ENCODE results near the gene FAM83G. TPM values are rescaled to one million over a fixed set of nuclear protein-coding genes. Genes with fewer than 3 reads are reported as not detected.

FAM83G gene
- total and polyA plus RNA-seq, 4 donors: 2.2 to 11.9 (median 7.5) TPM

DNA sequence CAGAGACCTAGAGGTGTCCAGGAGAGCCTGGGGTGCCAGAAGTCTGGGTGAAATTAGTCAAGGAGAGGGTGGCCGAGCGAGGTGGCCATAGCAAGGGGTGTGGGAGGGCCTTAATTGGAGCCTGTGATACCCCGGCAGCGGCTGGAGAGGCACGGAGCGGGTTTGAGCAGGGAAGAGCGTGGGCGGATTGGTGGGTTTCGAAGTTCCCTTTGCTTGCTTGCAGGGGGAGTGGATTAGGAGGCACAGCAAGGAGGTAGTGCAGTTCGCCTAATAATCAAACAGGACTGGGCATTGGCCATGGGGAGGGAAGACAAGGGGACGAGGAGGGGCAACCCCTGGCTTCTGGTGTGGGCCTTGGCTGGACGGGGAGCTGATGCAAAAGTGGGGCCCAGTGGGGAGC, 5.4 kb upstream of the FAM83G start:
- H3K36me3 ChIP-seq (ENCODE audit: control insufficient read depth in 4 of 4, insufficient read depth in 4 of 4, low read length in 4 of 4): no peaks in the 10 kb centered on the region
- no peak overlapping the region for H3K27ac ChIP-seq (ENCODE audit: low read depth in 1 of 2, low read length in 1 of 2)
- H3K9ac ChIP-seq (ENCODE audit: insufficient read depth in 1 of 2, low read length in 2 of 2): no peak overlapping the region
- no peak for DNase-seq
- H3K4me1 ChIP-seq (ENCODE audit: control insufficient read depth in 5 of 5, insufficient read depth in 5 of 5, low read length in 5 of 5): peaks cover 0 to under 1% (median 0%) of the 10 kb centered on the region in 5 donors
- H3K9me3 ChIP-seq (ENCODE audit: control insufficient read depth in 4 of 4, insufficient read depth in 3 of 4, low read length in 3 of 4): no peaks in the 10 kb centered on the region
- no peak overlapping the region for H3K4me3 ChIP-seq
- TF ChIP-seq, protein P1, sequence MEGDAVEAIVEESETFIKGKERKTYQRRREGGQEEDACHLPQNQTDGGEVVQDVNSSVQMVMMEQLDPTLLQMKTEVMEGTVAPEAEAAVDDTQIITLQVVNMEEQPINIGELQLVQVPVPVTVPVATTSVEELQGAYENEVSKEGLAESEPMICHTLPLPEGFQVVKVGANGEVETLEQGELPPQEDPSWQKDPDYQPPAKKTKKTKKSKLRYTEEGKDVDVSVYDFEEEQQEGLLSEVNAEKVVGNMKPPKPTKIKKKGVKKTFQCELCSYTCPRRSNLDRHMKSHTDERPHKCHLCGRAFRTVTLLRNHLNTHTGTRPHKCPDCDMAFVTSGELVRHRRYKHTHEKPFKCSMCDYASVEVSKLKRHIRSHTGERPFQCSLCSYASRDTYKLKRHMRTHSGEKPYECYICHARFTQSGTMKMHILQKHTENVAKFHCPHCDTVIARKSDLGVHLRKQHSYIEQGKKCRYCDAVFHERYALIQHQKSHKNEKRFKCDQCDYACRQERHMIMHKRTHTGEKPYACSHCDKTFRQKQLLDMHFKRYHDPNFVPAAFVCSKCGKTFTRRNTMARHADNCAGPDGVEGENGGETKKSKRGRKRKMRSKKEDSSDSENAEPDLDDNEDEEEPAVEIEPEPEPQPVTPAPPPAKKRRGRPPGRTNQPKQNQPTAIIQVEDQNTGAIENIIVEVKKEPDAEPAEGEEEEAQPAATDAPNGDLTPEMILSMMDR (IDR thresholded peaks at IDR 0.05; ENCODE audit: control extremely low read depth, extremely low read depth): no peak
- H3K27me3 ChIP-seq (ENCODE audit: control insufficient read depth in 3 of 3, insufficient read depth in 3 of 3, low read length in 2 of 3): peaks cover 0 to 3% (median 0%) of the 10 kb centered on the region in 3 donors
- WGBS, 2 donors: 95 to 97% methylated on average over 12 of the region's 12 CpGs
- no peak for ATAC-seq (ENCODE audit: insufficient read depth, low FRiP score)

- Histone ChIP-seq H3K4me3 (no peak overlapping the region), H3K27ac (ENCODE audit: low read depth in 1 of 2, low read length in 1 of 2) (no peak overlapping the region), H3K9me3 (ENCODE audit: control insufficient read depth in 4 of 4, insufficient read depth in 3 of 4, low read length in 3 of 4) (no peaks in the 10 kb centered on the region), H3K36me3 (ENCODE audit: control insufficient read depth in 4 of 4, insufficient read depth in 4 of 4, low read length in 4 of 4) (no peaks in the 10 kb centered on the region), H3K27me3 (ENCODE audit: control insufficient read depth in 3 of 3, insufficient read depth in 3 of 3, low read length in 2 of 3) (peaks cover 0 to 3% (median 0%) of the 10 kb centered on the region in 3 donors), H3K4me1 (ENCODE audit: control insufficient read depth in 5 of 5, insufficient read depth in 5 of 5, low read length in 5 of 5) (peaks cover 0 to 7% (median 0%) of the 10 kb centered on the region in 5 donors), H3K9ac (ENCODE audit: insufficient read depth in 1 of 2, low read length in 2 of 2) (no peak overlapping the region)
- no peak for DNase-seq
- no peak for ATAC-seq (ENCODE audit: insufficient read depth, low FRiP score)
- TF ChIP-seq, protein P1 (IDR thresholded peaks at IDR 0.05; ENCODE audit: control extremely low read depth, extremely low read depth): no peak
Observed at GRCh38 chr17:19006698-19007097, 2.1 kb upstream of the FAM83G start.

DNA sequence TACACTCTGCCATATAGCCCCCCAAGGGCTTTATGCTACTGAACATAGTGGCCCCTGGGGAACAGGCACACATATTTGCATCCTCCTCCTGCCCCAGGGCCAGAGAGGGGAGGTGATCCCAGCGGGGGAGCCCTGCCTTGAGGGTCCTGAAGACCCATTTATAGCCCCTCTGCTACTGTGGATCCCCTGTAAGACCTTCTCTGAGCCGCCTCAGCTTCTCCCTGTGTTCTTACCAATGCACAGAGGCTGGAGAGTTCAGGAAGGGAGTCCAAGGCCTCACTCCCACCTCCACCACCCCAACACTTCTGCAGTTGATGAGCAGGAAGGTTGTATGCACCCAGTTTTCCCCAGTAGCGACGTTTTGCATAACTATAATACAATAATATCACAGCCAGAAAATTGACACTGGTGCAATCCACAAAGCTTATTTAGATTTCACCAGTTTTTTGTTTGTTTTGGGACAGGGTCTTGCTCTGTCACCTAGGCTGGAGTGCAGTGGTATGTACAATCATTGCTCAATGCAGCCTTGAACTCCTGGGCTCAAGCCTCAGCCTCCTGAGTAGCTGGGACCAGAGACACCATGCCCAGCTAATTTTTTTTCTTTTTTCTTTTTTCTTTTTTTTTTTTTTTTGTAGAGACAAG, 1.3 kb upstream of the FAM83G start:
- no peaks in the 10 kb centered on the region for H3K9me3 ChIP-seq (ENCODE audit: control insufficient read depth in 4 of 4, insufficient read depth in 3 of 4, low read length in 3 of 4)
- no peaks in the 10 kb centered on the region for H3K36me3 ChIP-seq (ENCODE audit: control insufficient read depth in 4 of 4, insufficient read depth in 4 of 4, low read length in 4 of 4)
- H3K27ac ChIP-seq (ENCODE audit: low read depth in 1 of 2, low read length in 1 of 2): no peak overlapping the region
- WGBS, 2 donors: 88 to 92% methylated on average over 4 of the region's 4 CpGs
- H3K4me3 ChIP-seq: no peak overlapping the region
- no peak overlapping the region for H3K9ac ChIP-seq (ENCODE audit: insufficient read depth in 1 of 2, low read length in 2 of 2)
- H3K27me3 ChIP-seq (ENCODE audit: control insufficient read depth in 3 of 3, insufficient read depth in 3 of 3, low read length in 2 of 3): peaks cover 0 to 3% (median 0%) of the 10 kb centered on the region in 3 donors
- no peak for ATAC-seq (ENCODE audit: insufficient read depth, low FRiP score)
- H3K4me1 ChIP-seq (ENCODE audit: control insufficient read depth in 5 of 5, insufficient read depth in 5 of 5, low read length in 5 of 5): peaks cover 0 to 7% (median 0%) of the 10 kb centered on the region in 5 donors
- TF ChIP-seq, protein P1 (IDR thresholded peaks at IDR 0.05; ENCODE audit: control extremely low read depth, extremely low read depth): no peak
- DNase-seq: no peak
